ENCODE measurements around the gene FZD7. TPM values are rescaled to one million over a fixed set of nuclear protein-coding genes. Genes with fewer than 3 reads are reported as not detected.

FZD7 gene
- total and polyA plus RNA-seq, 9 of the 15 experiments (the other 6 are each of a cell fraction or from before 2014, with no cell fraction given) = 0.11 to 2.4 (median 0.69) TPM

DNA sequence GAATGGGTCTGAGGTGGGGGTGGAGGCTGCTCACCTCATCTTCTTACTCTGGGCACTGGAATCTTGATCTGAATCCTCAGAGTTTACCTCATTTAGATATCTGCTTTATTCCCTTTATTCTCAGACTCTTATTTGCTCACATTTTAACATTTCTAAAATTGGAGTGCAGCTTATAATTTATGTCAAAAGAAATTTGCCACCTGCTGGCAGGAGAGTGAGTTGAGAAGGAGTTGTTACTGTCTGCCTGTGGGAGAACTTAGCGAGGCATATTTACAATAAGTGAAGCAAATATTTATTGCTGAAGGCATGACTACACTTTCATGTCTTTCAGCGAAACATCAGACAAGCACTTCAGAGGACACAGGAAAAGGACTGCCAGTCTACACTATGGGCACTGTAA lies 23.0 kb downstream of the FZD7 start (continued):
- TF ChIP-seq PKNOX1 (IDR thresholded peaks at IDR 0.05) (no peak), CAMTA2 (CRISPR knock-in tag; conservative IDR thresholded peaks at IDR 0.05) (no peak), HBP1 (CRISPR knock-in tag; IDR thresholded peaks at IDR 0.05) (no peak), RBM22 (IDR thresholded peaks at IDR 0.05; ENCODE audit: low read depth, low read length, poor library complexity, severe bottlenecking) (no peak), ZFX (CRISPR knock-in tag; IDR thresholded peaks at IDR 0.05) (no peak), ARID2 (IDR thresholded peaks at IDR 0.05) (no peak), LCOR (CRISPR knock-in tag; IDR thresholded peaks at IDR 0.05) (no peak), HMBOX1 (IDR thresholded peaks at IDR 0.05) (no peak)
- TF ChIP-seq, protein P1, sequence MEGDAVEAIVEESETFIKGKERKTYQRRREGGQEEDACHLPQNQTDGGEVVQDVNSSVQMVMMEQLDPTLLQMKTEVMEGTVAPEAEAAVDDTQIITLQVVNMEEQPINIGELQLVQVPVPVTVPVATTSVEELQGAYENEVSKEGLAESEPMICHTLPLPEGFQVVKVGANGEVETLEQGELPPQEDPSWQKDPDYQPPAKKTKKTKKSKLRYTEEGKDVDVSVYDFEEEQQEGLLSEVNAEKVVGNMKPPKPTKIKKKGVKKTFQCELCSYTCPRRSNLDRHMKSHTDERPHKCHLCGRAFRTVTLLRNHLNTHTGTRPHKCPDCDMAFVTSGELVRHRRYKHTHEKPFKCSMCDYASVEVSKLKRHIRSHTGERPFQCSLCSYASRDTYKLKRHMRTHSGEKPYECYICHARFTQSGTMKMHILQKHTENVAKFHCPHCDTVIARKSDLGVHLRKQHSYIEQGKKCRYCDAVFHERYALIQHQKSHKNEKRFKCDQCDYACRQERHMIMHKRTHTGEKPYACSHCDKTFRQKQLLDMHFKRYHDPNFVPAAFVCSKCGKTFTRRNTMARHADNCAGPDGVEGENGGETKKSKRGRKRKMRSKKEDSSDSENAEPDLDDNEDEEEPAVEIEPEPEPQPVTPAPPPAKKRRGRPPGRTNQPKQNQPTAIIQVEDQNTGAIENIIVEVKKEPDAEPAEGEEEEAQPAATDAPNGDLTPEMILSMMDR (IDR thresholded peaks at IDR 0.05 in 2 of 3, conservative IDR thresholded peaks at IDR 0.05 in 1 of 3; ENCODE audit: insufficient read depth in 2 of 3, low read depth in 1 of 3, low read length in 3 of 3) = peak in 1 of 3 experiments; percentile 5; a peak in 1 of 6 replicates
- TF ChIP-seq, protein P2, sequence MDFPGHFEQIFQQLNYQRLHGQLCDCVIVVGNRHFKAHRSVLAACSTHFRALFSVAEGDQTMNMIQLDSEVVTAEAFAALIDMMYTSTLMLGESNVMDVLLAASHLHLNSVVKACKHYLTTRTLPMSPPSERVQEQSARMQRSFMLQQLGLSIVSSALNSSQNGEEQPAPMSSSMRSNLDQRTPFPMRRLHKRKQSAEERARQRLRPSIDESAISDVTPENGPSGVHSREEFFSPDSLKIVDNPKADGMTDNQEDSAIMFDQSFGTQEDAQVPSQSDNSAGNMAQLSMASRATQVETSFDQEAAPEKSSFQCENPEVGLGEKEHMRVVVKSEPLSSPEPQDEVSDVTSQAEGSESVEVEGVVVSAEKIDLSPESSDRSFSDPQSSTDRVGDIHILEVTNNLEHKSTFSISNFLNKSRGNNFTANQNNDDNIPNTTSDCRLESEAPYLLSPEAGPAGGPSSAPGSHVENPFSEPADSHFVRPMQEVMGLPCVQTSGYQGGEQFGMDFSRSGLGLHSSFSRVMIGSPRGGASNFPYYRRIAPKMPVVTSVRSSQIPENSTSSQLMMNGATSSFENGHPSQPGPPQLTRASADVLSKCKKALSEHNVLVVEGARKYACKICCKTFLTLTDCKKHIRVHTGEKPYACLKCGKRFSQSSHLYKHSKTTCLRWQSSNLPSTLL (IDR thresholded peaks at IDR 0.05) = no peak
- TF ChIP-seq, protein P3, sequence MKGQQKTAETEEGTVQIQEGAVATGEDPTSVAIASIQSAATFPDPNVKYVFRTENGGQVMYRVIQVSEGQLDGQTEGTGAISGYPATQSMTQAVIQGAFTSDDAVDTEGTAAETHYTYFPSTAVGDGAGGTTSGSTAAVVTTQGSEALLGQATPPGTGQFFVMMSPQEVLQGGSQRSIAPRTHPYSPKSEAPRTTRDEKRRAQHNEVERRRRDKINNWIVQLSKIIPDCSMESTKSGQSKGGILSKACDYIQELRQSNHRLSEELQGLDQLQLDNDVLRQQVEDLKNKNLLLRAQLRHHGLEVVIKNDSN (CRISPR knock-in tag; IDR thresholded peaks at IDR 0.05) = no peak
- TF ChIP-seq, protein P4, sequence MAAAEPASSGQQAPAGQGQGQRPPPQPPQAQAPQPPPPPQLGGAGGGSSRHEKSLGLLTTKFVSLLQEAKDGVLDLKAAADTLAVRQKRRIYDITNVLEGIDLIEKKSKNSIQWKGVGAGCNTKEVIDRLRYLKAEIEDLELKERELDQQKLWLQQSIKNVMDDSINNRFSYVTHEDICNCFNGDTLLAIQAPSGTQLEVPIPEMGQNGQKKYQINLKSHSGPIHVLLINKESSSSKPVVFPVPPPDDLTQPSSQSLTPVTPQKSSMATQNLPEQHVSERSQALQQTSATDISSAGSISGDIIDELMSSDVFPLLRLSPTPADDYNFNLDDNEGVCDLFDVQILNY (CRISPR knock-in tag; IDR thresholded peaks at IDR 0.05) = no peak

Data from K562 (cell line).